B cell (primary cell): Measurements from ENCODE around the gene GRK1. TPM values are rescaled to one million over a fixed set of nuclear protein-coding genes. Genes with fewer than 3 reads are reported as not detected.

Experiments used
- ATAC-seq: fragments of 200-7000 bp; cut with Tn5 transposase; one replicate; pipeline ENCODE4 v1.10.0; 2021; ENCODE audit warnings: low read depth, mild to moderate bottlenecking, moderate number of reproducible peaks, moderate library complexity
- CTCF ChIA-PET: fragments of 350-600 bp; sonication (Branson Sonifier 250); formaldehyde crosslinking; loops from one replicate; lab custom pipeline; 2021; ENCODE audit warnings: antibody characterized with exemption, inconsistent platforms; lab: Charles Lee
- POLR2A ChIA-PET: fragments of 350-600 bp; sonication (Branson Sonifier 250); formaldehyde crosslinking; loops from one replicate; lab custom pipeline; 2021; ENCODE audit warnings: antibody characterized with exemption; lab: Charles Lee
- DNase-seq: peaks from one replicate; pipeline ENCODE4 v3.0.0; 2013
- H2AFZ ChIP-seq: 2 replicates; pipeline ENCODE4 v1.6.1; 2012; ENCODE audit warnings: mild to moderate bottlenecking, low read depth, low read length; ENCODE audit not compliant: insufficient read depth, poor library complexity, severe bottlenecking
- H3K27ac ChIP-seq, 2 donors: 1 replicate in 1 of 2; 2 replicates in 1 of 2; pipeline ENCODE4 v1.5.1; 2012 to 2013; ENCODE audit warnings: low read length in 2 of 2, mild to moderate bottlenecking in 2 of 2, moderate library complexity in 1 of 2
- H3K27me3 ChIP-seq, 4 experiments: fragments of 200-600 bp in 1 of 4; sonication (generic) in 1 of 4; replicated peaks in 1 of 4; 1 replicate in 2 of 4; 2 replicates in 2 of 4; pipeline versions ENCODE4 v1.6.1 to v1.7.0; 2013 to 2016; ENCODE audit warnings: low read length in 3 of 4, mild to moderate bottlenecking in 2 of 4, mixed read lengths in 1 of 4, moderate library complexity in 1 of 4; ENCODE audit not compliant: insufficient read depth in 4 of 4, control insufficient read depth in 3 of 4; ENCODE audit errors: control extremely low read depth in 1 of 4
- H3K36me3 ChIP-seq, 2 experiments: replicated peaks in 1 of 2; 1 replicate in 1 of 2; 2 replicates in 1 of 2; pipeline versions ENCODE4 v1.6.1 to v1.7.1; 2013; ENCODE audit warnings: low read length in 1 of 2; ENCODE audit not compliant: insufficient read depth in 2 of 2, control insufficient read depth in 1 of 2; ENCODE audit errors: control extremely low read depth in 1 of 2, extremely low read depth in 1 of 2
- H3K4me1 ChIP-seq, 2 donors: fragments of 200-600 bp in 1 of 2; sonication (generic) in 1 of 2; 1 replicate in 1 of 2; 2 replicates in 1 of 2; pipeline versions ENCODE4 v1.5.1 to v1.6.1; 2013 to 2017; ENCODE audit warnings: low read length in 2 of 2; ENCODE audit not compliant: control insufficient read depth in 2 of 2, insufficient read depth in 2 of 2
- H3K4me2 ChIP-seq: replicated peaks from 2 replicates; pipeline ENCODE3; 2012; ENCODE audit warnings: mild to moderate bottlenecking, low read depth, low read length; ENCODE audit not compliant: poor library complexity, severe bottlenecking
- H3K4me3 ChIP-seq, 5 experiments: fragments of 200-600 bp in 1 of 5; sonication (generic) in 1 of 5; 1 replicate in 3 of 5; 2 replicates in 2 of 5; pipeline versions ENCODE4 v1.5.1 to v1.7.0; 2011 to 2016; ENCODE audit warnings: low read length in 4 of 5, mild to moderate bottlenecking in 4 of 5, low read depth in 2 of 5, control low read depth in 1 of 5, moderate library complexity in 1 of 5; ENCODE audit not compliant: insufficient read depth in 1 of 5; ENCODE audit errors: control extremely low read depth in 1 of 5, extremely low read depth in 1 of 5
- H3K79me2 ChIP-seq: fragments of 200-600 bp; sonication (generic); one replicate; pipeline ENCODE4 v1.6.0; 2016; ENCODE audit warnings: low read length; ENCODE audit not compliant: control insufficient read depth, insufficient read depth
- H3K9ac ChIP-seq: fragments of 200-600 bp; sonication (generic); 2 replicates; pipeline ENCODE4 v1.6.1; 2017; ENCODE audit warnings: mild to moderate bottlenecking, low read length, moderate library complexity
- H3K9me3 ChIP-seq, 3 donors: one replicate each; pipeline versions ENCODE4 v1.6.1 to v1.7.1; 2013; ENCODE audit warnings: low read length in 2 of 3; ENCODE audit not compliant: control insufficient read depth in 2 of 3, insufficient read depth in 1 of 3; ENCODE audit errors: control extremely low read depth in 1 of 3
- H4K20me1 ChIP-seq: 2 replicates; pipeline ENCODE4 v1.6.0; 2012; ENCODE audit warnings: mild to moderate bottlenecking, low read length; ENCODE audit not compliant: insufficient read depth, control insufficient read depth, poor library complexity, severe bottlenecking
- H3K27ac Mint-ChIP-seq: one replicate; pipeline ENCODE4 v1.8.0; 2021; ENCODE audit warnings: mixed read lengths
- H3K27me3 Mint-ChIP-seq: one replicate; pipeline ENCODE4 v1.8.0; 2021; ENCODE audit warnings: mixed read lengths
- H3K4me1 Mint-ChIP-seq: one replicate; pipeline ENCODE4 v1.8.0; 2021; ENCODE audit warnings: mixed read lengths
- H3K4me3 Mint-ChIP-seq: one replicate; pipeline ENCODE4 v1.8.0; 2021; ENCODE audit warnings: mixed read lengths
- H3K9me3 Mint-ChIP-seq: one replicate; pipeline ENCODE4 v1.8.0; 2022; ENCODE audit warnings: mixed read lengths; ENCODE audit not compliant: insufficient read depth
- CTCF ChIP-seq: fragments of 200-600 bp; IDR thresholded peaks from one replicate; pipeline ENCODE4 v1.8.0; 2022; ENCODE audit warnings: antibody characterized with exemption, mild to moderate bottlenecking
- EZH2 ChIP-seq: IDR thresholded peaks from 2 replicates; pipeline ENCODE4 v1.6.1; 2012; ENCODE audit warnings: borderline replicate concordance, low read depth, mild to moderate bottlenecking, moderate library complexity, low read length; ENCODE audit not compliant: insufficient read depth, poor library complexity, severe bottlenecking
- WGBS: methylation state at CpG from one replicate; pipeline ENCODE4 v1.1.5; 2013; ENCODE audit warnings: missing lambda C conversion rate; ENCODE audit not compliant: insufficient coverage; 5-methylcytosine and 5-hydroxymethylcytosine counted together
- intact Hi-C: fragments of 100-400 bp; cut with micrococcal nuclease; formaldehyde crosslinking; loops from one replicate; pipeline ENCODE4 v1.10.0; 2022
- polyA plus RNA-seq: library from polyadenylated mRNA; depleted of rRNA; stranded (reverse); fragments of >200 nt; gene quantifications from 2 replicates; pipeline ENCODE4 v1.2.3, GENCODE V29; 2012
- total RNA-seq, 2 donors: library from RNA; stranded (reverse); fragments of 120-200 nt in 1 of 2; gene quantifications; 1 replicate in 1 of 2; 2 replicates in 1 of 2; pipeline versions ENCODE4 v1.2.3 to v1.2.4, GENCODE V29; 2013 to 2022

The GRK1 gene
- total and polyA plus RNA-seq, 2 donors (not counting 1 experiment from before 2014, with no cell fraction given): not detected

DNA sequence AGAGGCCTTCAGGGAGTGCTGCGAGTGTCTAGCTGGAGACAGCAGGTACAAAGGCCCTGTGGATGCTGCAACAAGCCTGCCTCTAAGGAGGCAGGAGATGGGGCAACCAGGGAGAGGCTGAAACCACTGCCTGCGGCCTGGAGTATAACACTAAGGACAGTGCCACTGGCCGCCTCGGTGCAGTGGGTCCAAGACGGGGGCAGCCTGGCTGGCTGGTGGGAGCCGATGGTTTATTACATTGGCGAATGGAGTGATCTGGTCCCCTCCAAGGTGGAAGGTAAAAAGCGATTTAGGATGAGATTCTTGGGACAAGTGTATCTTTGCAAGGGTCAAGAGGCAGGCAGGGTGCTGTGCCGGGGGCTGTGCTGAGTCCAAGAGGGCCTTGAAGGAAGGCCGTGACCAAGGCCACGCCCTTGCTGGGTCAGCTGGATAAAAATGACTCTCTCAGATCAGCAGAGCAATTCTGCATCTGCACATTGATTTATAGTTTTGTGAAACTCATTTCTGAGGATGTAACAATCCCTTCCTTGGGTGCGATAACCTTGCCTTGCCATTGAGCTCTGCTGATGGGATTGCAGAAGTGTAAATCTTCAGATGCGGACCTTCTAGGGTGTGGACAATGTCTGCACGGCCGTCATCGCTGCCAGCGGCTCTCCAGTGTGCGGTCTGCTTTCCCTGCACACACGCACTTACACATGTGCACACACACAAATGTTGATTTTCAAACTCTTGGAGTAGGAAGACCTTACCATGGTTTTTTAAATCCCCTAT, 98.0 kb downstream of the GRK1 start:
- H3K4me3 Mint-ChIP-seq: no peak overlapping the region
- no peaks in the 10 kb centered on the region for H3K9me3 Mint-ChIP-seq
- H4K20me1 ChIP-seq: no peaks in the 10 kb centered on the region
- H3K79me2 ChIP-seq: no peaks in the 10 kb centered on the region
- peaks cover 0 to 9% (median 0%) of the 10 kb centered on the region in 3 donors for H3K9me3 ChIP-seq
- H3K4me1 Mint-ChIP-seq: peaks cover 2% of the 10 kb centered on the region
- peaks cover 35% of the 10 kb centered on the region for H3K27me3 Mint-ChIP-seq
- no peaks in the 10 kb centered on the region for H3K36me3 ChIP-seq
- H3K27ac ChIP-seq: no peak overlapping the region
- DNase-seq (no peak), ATAC-seq (no peak)
- H2AFZ ChIP-seq: no peak overlapping the region
- no peak overlapping the region for H3K9ac ChIP-seq
- no peak overlapping the region for H3K27ac Mint-ChIP-seq
- peaks cover 0 to 27% (median 14%) of the 10 kb centered on the region in 4 experiments for H3K27me3 ChIP-seq
- H3K4me2 ChIP-seq: no peak overlapping the region
- intact Hi-C loops: no loop called here
- ChIA-PET POLR2A (no interaction called here), CTCF (no interaction called here)
- no peak for TF ChIP-seq EZH2
- TF ChIP-seq CTCF: no peak
- peaks cover under 1% of the 10 kb centered on the region in 2 donors for H3K4me1 ChIP-seq
- no peak overlapping the region for H3K4me3 ChIP-seq
- 94% methylated on average over 18 of the region's 19 CpGs for WGBS

- ChIA-PET POLR2A (no interaction called here), CTCF (no interaction called here)
- DNase-seq: no peak
- Histone ChIP-seq H3K79me2 (no peaks in the 10 kb centered on the region), H3K9ac (no peak overlapping the region), H3K36me3 (no peaks in the 10 kb centered on the region), H4K20me1 (no peaks in the 10 kb centered on the region), H3K9me3 (peaks cover 0 to 9% (median 0%) of the 10 kb centered on the region in 3 donors), H3K4me2 (no peak overlapping the region), H3K27me3 (peaks cover 0 to 26% (median 12%) of the 10 kb centered on the region in 4 experiments), H3K4me3 (no peak overlapping the region), H3K4me1 (no peaks in the 10 kb centered on the region), H3K27ac (no peak overlapping the region), H2AFZ (no peak overlapping the region)
- no peak for TF ChIP-seq CTCF
- no peak for TF ChIP-seq EZH2
- peaks cover 31% of the 10 kb centered on the region for H3K27me3 Mint-ChIP-seq
- H3K4me1 Mint-ChIP-seq: no peaks in the 10 kb centered on the region
- ATAC-seq: no peak
- H3K9me3 Mint-ChIP-seq: no peaks in the 10 kb centered on the region
- H3K4me3 Mint-ChIP-seq: no peak overlapping the region
- intact Hi-C loops: no loop called here
- WGBS: 100% methylated on average over 1 of the region's 4 CpGs
- no peak overlapping the region for H3K27ac Mint-ChIP-seq
Measured at GRCh38 chr13:113765564-113765910, 98.5 kb downstream of the GRK1 start.
